ENCODE measurements around the gene LPP. TPM values are rescaled to one million over a fixed set of nuclear protein-coding genes. Genes with fewer than 3 reads are reported as not detected.

LPP gene
- total RNA-seq, 1 experiment from 2014 or later, result 148 TPM

- Histone ChIP-seq H3K4me1 (replicated peaks; ENCODE audit: insufficient read depth) (no peaks in the 10 kb centered on the region), H3K27ac (no peak overlapping the region), H3K36me3 (ENCODE audit: low read depth) (no peaks in the 10 kb centered on the region), H3K79me2 (ENCODE audit: low read depth) (no peaks in the 10 kb centered on the region), H3K4me3 (no peak overlapping the region), H3K9me3 (ENCODE audit: insufficient read depth, low read depth) (no peaks in the 10 kb centered on the region), H3K9me2 (ENCODE audit: insufficient read depth) (no peaks in the 10 kb centered on the region), H2AFZ (no peak overlapping the region), H3F3A (ENCODE audit: insufficient read depth, low read depth) (no peaks in the 10 kb centered on the region), H3K4me2 (no peak overlapping the region), H4K20me1 (ENCODE audit: insufficient read depth) (no peaks in the 10 kb centered on the region), H3K27me3 (ENCODE audit: insufficient read depth, low read depth) (no peaks in the 10 kb centered on the region)
- no peak for DNase-seq
- intact Hi-C loops (cut with micrococcal nuclease; ENCODE audit: unreplicated experiment), result no loop called here
- BruUV-seq (replicated peaks), result no TSS peak
- TF ChIP-seq EZH2 (IDR thresholded peaks at IDR 0.05; ENCODE audit: low read depth), result no peak
- no peak for TF ChIP-seq CTCF (conservative IDR thresholded peaks at IDR 0.05)
- ChIA-PET POLR2A (ENCODE audit: unreplicated experiment) (interaction anchor here (0.7 kb wide), 2 partner anchors 15 to 34 kb away, joined by 7 to 11 read pairs; no protein-coding TSS in a partner anchor), CTCF (interaction anchor here (0.7 kb wide), 1 partner anchor 25 kb away, joined by 6 read pairs; no protein-coding TSS in a partner anchor)
Measured at GRCh38 chr3:188863999-188864406, 710.0 kb downstream of the LPP start.

DNA sequence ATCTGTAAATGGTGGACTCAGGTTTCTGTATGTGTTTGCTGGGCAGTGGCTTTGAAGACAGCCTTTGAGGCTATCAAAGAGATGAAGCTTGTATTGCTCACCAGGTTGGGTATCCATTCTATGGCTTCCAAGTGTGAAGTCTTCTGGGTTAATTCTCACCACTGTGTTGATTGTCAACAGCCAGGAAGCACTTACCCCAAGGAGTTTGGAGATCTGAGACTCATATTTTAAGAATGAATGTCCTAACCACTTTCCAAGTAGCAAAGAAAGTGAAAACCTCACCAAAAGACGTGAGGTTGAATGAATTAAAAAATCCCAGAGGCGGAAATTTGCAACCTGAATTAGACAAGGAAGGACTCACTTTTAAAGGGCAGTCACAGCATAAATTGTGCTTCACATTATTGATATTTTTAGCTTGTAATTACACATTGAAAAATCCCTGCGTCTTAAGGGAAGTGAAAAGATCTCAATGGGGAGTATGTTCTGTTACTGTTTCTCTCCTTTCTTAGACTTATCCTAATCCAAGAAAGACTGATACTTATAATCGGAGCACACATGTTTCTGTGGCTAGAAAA lies 713.8 kb downstream of the LPP start:
- ChIA-PET POLR2A (ENCODE audit: unreplicated experiment) (interaction anchor here (0.6 kb wide), 1 partner anchor 13 kb away, joined by 6 read pairs; no protein-coding TSS in a partner anchor), CTCF (no interaction called here)
- no peak overlapping the region for H3K4me3 ChIP-seq
- no peaks in the 10 kb centered on the region for H4K20me1 ChIP-seq (ENCODE audit: insufficient read depth)
- no peak overlapping the region for H3K27ac ChIP-seq
- no peaks in the 10 kb centered on the region for H3K4me1 ChIP-seq (replicated peaks; ENCODE audit: insufficient read depth)
- H3K27me3 ChIP-seq (ENCODE audit: insufficient read depth, low read depth), result no peaks in the 10 kb centered on the region
- H3F3A ChIP-seq (ENCODE audit: insufficient read depth, low read depth), result no peaks in the 10 kb centered on the region
- H2AFZ ChIP-seq, result no peak overlapping the region
- no peak for DNase-seq
- intact Hi-C loops (cut with micrococcal nuclease; ENCODE audit: unreplicated experiment), result no loop called here
- H3K4me2 ChIP-seq, result no peak overlapping the region
- TF ChIP-seq EZH2 (IDR thresholded peaks at IDR 0.05; ENCODE audit: low read depth), result no peak
- TF ChIP-seq CTCF (conservative IDR thresholded peaks at IDR 0.05), result no peak
- no peaks in the 10 kb centered on the region for H3K79me2 ChIP-seq (ENCODE audit: low read depth)
- H3K9me2 ChIP-seq (ENCODE audit: insufficient read depth), result no peaks in the 10 kb centered on the region
- 0 out of 2 replicates have a peak, but pooled peaks cover under 1% of the 10 kb centered on the region for H3K36me3 ChIP-seq (ENCODE audit: low read depth)
- no peaks in the 10 kb centered on the region for H3K9me3 ChIP-seq (ENCODE audit: insufficient read depth, low read depth)
- no TSS peak for BruUV-seq (replicated peaks)

DNA sequence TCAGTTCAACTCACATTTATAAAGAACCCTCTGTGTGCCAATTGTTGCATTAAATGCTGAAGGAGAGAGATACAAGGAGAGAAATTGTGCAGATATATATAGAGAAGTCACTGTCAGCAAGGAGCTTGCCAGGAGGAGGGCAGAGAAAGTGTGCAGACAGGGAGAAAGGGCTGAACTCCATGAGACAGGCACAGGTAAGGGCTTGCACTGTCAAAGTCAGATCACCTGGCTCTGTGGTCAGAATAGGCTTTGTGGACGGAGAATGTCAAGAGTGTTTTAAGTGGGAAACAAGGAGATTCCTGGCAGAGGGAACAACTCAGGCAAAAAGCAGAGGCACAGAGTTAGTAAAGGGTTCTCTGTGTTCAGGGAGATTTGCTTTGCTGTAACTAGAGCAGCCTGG lies 714.8 kb downstream of the LPP start:
- TF ChIP-seq CTCF (conservative IDR thresholded peaks at IDR 0.05) (no peak), EZH2 (IDR thresholded peaks at IDR 0.05; ENCODE audit: low read depth) (no peak)
- Histone ChIP-seq H3K36me3 (ENCODE audit: low read depth) (0 out of 2 replicates have a peak, but pooled peaks cover 5% of the 10 kb centered on the region), H3K27ac (no peak overlapping the region), H3K4me1 (replicated peaks; ENCODE audit: insufficient read depth) (no peaks in the 10 kb centered on the region), H3K4me2 (no peak overlapping the region), H3K9me3 (ENCODE audit: insufficient read depth, low read depth) (no peaks in the 10 kb centered on the region), H3F3A (ENCODE audit: insufficient read depth, low read depth) (no peaks in the 10 kb centered on the region), H3K79me2 (ENCODE audit: low read depth) (no peaks in the 10 kb centered on the region), H3K9me2 (ENCODE audit: insufficient read depth) (no peaks in the 10 kb centered on the region), H4K20me1 (ENCODE audit: insufficient read depth) (no peaks in the 10 kb centered on the region), H2AFZ (no peak overlapping the region), H3K27me3 (ENCODE audit: insufficient read depth, low read depth) (no peaks in the 10 kb centered on the region), H3K4me3 (no peak overlapping the region)
- DNase-seq, result no peak
- intact Hi-C loops (cut with micrococcal nuclease; ENCODE audit: unreplicated experiment), result no loop called here
- POLR2A ChIA-PET (ENCODE audit: unreplicated experiment), result no interaction called here
- CTCF ChIA-PET, result no interaction called here
- BruUV-seq (replicated peaks), result no TSS peak

Measured in PC-9 (cell line).